NK-92 (cell line): ENCODE data around the gene ECSIT.

Experiments used
- DNase-seq: peaks from one replicate; lab custom pipeline; 2025; ENCODE audit not compliant: unreplicated experiment; lab: John Stamatoyannopoulos, UW

The ECSIT gene

DNA sequence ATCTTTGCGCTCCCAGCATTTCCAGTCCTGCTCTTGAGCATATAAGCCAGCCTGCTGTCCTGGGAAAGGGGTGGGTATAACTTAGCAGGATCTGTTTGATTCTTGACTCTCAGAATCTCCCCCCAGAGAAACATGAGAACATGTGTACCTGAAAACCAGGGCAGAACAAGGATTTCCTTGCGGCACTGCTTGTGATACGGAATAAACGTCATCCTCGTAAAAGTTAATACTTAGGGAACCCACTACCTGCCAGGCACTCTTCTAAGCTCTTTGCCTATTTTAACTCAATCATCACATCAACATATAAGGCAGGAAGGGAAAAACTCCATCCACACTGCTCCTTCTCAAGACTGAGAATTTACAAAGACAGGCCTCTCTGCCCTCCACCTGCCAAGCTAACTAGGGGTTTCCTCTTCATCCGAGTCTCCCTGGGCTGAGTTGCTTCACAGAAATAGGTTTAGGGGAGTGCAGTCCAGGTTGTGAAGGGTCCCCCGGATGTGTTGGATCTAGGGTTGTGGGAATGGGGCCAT, 24.4 kb downstream of the ECSIT start:
- no peak for DNase-seq

DNA sequence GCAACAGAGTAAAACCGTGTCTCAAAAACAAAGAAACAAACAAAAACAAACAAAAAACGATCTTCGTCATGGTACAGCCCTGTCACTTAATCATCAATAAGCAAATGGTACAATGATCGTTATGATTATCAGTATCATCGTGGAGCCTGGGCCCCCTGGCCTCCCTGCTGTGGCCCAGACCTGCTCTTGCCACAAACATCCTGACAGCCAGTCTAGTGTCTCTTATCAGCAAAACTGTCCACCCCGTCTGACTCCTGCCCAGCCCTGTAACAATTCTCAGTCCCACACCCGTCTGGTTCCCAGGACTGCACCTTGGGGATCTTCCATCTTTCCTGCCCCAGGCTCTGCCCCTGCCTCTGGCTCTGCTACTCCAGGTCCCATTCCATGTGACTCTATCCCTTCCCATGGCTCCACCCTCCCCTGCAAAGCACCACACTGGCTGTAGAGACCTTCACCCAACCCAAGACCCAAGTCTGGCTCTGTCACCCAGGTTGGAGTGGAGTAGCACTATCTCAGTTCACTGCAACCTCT, 29.0 kb downstream of the ECSIT start:
- DNase-seq: no peak

DNA sequence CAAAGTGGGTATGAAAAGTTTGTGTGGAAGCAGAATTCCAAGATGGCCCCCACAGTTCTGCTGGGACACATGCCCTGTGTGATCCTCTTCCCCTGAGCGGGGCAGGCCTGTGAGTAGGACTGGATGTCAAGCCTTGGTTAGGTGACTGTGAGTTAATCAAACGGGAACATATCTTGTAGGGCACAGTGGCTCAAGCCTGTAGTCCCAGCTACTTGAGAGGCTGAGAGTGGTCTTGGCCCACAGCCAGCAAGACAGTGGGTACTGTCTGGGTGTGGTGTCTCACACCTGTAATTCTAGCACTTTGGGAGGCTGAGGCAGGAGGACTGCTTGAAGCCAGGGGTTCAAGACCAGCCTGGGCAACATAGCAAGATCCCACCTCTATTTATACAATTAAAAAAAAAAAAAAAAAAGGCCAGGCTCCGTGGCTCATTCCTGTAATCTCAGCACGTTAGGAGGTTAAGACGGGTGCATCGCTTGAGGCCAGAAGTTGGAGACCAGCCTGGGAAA, 29.7 kb downstream of the ECSIT start:
- DNase-seq: no peak

DNA sequence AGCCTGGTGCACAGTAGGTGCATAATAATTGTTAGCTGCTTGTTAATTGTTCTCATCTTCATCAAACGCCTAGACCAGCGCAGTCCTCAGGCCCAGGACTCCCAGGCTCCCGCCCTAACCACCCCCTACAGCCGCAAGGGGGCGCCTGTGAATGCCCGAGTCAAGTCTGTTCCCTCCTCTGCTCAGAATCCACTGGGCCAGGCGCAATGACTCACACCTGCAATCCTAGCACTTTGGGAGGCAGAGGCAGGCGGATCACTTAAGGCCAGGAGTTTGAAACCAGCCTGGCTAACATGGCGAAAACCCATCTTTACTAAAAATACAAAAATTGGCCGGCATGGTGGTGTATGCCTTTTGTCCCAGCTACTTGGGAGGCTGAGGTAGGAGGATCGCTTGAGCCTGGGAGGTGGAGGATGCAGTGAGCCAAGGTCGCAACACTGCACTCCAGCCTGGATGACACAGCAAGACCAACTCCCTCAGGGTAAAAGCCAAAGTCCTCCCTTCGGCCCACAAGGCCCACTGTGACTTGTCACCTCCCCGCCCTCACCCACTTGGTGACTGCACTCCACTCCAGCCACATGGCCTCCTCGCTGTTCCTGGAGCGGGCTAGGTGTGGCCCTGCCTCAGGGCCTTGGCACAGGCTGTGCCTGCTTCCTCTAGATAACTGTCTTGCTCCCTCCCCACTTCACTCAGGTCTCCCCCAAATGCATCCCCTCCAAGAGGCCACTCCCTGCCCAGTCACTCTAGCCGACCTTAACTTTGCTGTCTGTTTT, 32.4 kb downstream of the ECSIT start:
- no peak for DNase-seq

DNA sequence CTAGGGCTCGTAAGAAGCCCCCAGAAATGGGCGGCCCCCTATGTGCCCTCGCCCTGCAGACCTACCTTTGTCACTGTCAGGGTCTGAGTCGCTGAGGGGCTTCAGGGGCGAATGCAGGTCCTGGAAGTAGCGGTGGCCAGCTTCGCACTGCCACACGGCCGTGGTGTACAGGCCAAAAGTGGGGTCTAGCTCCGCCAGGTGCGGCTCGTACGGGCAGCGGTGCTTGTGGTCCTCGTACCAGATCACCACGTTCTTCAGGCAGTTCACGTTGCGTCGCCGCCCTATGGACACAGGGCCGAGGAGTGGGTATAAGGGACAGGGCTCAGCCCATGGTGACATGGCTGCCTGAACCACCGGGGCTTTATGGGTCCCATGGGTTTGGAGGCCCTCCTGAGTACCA, 33.0 kb downstream of the ECSIT start:
- DNase-seq: no peak

DNA sequence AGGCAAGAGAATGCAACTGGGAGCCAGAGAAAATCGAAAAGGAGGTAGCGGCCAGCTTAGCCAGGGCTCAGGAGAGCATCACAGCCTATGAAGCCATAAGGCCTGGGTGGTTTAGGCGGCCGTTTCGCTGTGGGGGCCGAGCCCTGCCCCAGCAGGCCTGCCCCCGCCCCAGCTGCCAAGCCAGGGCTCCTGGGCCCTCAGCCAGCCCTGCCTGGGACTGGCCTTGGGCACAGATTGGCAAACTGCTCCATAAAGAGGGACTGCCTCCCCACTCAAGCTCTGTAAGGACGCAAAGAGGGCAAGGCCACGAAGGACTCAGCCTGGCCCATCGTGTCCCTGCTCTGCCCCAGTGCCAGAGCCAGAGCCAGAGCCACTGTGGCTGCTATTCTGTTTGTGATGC, 33.5 kb downstream of the ECSIT start:
- no peak for DNase-seq

DNA sequence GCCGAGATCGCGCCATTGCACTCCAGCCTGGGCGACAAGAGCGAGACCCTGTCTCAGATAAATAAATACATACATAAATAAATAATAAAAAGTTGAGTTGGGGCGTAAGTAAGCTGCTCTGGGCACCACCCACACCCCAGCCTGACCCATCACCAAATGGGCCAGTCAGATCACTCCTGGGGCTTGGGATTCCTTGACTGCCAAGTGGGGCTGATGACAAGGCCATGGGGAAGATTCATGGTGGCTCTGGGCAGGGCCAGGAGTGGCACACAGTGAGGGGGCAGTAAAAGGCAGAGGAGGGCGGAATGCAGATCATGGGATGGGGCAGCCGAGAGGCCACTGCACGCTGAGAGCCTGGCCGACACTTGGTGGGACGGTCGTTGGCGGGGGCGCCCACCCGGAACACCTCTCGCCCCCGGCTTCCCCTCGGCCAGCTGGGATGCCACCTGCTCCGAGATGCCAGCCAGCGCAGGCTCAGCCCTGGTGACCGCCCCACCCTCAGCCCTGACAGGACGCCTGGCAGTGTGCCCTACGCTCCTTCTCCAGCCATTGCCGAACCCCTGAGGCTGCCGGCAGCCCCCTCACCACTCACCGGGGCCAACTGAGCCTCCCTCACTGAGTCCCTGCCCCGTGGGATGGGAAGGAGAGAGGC, 34.2 kb downstream of the ECSIT start:
- DNase-seq: no peak

DNA sequence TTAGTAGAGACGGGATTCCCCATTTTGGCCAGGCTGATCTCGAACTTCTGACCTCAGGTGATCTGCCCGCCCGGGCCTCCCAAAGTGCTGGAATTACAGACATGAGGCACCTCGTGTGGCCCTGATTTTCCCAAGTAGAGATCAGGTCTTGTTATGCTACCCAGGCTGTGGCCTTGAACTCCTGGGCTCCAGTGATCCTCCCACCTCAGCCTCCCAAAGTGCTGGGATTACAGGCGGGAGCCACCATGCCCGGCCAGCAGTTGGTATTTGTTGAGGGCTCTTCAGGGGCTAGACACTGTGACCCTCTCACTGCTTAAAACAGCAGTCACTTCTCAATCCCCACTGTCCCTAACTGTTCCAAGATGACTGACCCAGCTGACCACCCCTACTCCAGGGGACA, 39.6 kb downstream of the ECSIT start:
- DNase-seq: no peak

DNA sequence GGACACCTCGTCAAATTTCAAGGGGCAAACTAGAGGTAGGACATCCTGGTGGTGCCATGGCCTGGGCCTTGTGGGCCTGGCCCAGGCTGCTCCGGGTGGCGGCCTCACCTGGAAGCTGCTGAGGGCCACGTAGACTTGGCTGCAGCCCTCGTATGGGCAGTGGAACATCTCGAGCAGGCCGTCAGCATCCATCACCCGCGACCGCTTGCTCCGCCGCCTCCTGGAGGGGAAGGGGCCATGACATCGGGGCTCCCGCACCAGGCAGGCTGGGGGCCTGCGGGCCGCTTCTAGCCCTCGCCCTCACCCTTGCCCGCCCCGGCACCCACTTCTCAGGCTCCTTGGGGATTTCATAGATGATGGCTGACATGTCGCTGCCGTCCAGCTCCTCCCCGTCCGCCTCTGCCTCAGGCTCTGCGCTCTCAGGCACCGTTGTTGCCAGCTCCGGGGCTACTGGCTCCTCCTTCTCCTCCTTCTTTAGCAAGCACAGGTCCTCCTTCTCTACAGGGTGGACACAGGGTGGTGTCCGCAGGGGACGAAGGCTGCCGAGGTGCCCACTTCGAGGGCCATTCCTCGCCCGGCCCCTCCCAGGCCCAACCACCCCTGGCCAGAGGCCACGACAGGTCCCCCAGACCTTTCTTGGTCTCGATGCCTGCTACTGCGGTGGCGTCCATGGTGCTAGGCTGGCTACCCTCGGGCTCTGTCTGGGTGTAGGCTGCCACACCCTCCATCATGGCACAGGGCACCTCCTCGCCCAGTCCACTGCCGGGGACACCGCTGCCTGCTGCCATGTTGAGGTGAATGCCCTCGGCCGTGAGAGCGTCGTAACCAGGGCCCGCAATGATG, 42.1 kb downstream of the ECSIT start:
- no peak for DNase-seq

DNA sequence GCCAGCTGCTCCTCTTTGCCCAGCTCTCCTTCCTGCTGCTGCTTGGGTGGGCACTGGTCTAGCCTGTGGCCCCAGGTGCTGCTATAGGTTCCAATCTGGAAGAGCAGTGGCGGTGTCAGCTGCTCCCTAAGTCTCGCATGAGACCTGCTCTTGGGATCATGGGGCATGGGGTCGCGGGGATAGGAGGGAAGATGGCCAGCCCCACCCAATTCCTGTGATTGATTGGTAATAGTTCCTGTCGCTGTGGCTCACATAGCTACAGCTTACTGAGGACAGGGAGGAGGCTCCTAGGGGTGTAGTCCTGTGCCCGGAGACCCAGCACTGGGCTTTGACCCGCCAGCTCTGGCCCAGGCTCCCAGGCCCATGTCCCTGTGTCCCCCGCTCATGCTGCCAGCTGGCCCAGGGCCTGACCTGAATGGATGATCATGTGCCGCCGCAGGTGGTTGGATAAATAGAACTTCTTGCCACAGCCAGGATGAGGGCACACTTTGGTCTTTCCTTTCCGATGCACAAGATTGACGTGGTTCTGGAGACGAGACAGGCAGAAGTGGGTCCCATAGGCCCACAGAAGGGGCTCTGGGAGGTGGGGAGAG, 43.6 kb downstream of the ECSIT start:
- DNase-seq: no peak

DNA sequence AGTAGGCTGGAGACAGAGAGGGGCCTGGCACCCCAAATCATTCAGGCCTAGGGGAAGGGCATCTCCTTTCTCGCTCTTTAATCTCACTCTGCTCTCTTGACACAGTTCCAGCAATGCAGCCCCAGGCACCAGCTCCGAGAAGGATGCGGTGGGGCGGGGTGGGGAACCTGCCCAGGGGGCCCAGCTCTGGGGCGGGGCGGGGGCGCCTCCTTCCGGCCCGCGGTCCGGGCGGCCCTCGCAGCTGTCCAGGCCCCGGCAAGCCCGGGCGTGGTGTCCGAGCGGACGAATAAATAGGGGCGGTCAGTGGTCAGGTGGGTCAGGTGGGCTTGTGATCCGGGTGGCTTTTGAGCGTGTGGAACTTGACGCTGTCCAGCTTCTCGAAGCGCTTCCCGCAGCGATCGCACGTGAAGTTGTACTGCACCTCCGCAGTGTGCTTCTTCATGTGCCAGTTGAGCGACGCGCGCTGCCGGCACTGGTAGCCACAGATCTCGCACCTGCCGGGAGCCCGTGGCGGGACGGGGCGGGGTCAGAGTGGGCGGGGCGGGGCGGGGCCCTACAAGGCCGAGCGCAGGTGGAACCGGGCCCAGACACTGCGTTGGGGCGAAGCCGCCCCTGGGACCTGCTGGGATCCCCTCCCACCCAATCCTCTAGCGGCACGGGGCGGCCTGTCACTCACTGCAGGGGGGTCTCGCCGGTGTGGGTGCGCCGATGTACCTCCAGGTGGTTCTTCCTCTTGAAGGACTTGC, 45.4 kb downstream of the ECSIT start:
- no peak for DNase-seq

DNA sequence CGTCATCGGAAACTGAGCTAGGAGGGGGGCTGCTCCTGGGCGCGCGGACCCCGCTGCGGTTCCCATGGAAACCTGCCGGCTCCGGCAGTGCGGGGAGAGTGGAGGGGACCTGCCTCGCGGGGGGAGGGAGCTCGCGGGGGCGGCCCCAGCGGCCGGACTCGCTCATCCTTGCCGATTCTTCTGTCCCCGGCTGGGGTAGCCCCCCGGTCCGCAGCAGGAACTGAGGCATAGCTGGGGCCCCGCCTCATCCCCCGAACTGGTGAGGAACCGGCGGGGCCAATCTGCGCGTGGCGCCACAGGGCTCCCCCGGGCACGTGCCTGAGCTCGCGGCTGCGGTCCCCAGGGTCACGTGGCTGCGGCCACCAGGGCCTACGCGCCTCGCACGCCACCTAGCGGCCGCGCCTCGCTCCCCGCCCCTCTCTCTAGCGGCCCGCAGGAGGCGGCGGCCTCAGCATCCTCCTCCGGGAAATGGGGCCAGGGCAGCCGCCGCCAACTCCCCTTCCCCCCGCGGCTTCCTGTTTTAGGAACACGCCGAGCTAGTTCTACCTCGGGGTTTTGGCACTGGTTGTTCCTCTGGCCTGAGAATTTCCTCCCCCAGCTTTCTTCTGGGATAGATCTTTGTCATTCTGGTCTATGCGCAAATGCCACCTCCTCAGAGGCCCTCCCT, 46.4 kb downstream of the ECSIT start:
- DNase-seq: no peak

DNA sequence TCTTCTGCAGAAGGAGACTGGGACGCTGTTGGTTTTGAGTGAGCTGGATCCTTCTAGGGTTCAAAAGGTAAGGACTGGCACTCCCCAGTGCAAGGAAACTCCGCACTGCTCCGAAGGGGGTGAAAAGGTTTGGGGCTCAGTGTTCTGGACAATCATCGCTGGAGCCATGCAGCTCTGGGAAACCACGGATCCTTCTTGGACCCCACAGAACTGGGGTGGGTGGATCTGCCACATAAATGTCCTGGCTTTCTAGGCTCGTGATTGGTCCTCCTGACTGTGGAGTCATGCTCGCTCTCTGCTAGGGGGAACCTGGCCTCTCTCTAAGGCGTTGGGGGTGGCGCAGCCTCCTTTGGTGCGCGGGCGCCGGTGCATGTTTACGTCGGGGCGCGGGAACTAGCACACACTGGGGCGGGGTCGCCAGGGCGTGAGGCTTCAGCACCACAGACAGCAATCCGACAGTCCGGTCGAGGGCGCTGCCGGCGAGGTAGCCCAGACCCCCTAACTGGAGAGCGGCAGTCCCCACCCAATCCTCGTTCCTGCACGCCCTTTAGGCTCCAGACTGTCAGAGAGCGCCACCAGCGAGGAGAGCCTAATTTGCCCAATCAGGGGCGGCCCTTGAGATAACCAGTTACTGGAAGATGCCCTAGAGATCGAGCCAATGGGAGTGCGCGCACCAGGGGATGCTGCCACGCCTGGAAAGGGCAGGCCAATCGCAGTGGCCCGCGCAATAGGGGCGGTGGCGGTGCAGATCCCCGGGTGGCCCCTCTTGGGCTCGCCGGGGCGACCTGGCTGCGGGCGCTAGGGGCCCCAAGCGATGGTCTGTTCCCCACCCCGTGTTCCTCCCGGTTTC, 47.2 kb downstream of the ECSIT start:
- no peak for DNase-seq

DNA sequence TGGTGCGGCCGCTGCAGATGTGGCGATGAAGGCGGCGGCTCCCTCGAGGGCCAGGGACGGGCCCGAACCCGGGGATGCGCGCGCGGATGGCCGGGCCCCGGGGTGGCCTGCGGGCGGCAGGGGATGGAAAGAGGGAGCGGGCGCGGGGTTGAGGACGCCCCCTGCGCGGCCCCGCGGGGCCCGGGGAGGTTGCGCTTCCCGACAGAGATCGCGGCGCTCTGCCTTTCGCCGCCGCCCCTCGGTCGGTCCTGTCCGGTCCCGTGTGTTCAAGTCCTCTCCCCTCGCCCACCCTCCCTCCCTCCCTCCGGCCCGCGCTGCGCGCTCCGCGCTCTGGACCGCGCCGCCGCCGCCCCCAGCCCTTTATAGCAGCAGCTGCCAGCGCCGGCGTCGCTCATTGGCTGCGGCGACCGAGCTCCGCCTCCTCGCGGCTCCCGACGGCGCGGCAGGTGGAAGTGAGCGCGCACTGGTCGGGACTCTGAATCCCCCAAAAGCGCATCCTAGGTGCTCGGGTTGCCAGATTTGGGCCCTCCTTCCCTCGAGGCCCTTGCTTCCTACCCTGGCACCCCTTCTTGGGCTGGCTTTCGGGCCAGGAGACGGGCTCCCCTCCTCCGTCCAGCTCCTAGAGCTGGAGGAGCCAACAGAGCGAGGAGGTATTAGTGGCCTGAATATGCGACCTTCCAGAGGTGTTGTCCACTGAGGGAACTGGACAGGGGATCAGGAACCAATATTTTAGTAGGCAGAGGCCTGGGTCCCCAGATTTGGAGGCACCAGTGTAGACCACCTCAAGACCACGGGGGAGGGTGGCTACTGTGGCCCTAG, 48.0 kb downstream of the ECSIT start, which contains the start of gene ELAVL3:
ELAVL3 (minus strand) TSS at position 332 of the 819 bp plus-strand sequence. CDS start 438 bp downstream, outside the sequence.
- DNase-seq: no peak

DNA sequence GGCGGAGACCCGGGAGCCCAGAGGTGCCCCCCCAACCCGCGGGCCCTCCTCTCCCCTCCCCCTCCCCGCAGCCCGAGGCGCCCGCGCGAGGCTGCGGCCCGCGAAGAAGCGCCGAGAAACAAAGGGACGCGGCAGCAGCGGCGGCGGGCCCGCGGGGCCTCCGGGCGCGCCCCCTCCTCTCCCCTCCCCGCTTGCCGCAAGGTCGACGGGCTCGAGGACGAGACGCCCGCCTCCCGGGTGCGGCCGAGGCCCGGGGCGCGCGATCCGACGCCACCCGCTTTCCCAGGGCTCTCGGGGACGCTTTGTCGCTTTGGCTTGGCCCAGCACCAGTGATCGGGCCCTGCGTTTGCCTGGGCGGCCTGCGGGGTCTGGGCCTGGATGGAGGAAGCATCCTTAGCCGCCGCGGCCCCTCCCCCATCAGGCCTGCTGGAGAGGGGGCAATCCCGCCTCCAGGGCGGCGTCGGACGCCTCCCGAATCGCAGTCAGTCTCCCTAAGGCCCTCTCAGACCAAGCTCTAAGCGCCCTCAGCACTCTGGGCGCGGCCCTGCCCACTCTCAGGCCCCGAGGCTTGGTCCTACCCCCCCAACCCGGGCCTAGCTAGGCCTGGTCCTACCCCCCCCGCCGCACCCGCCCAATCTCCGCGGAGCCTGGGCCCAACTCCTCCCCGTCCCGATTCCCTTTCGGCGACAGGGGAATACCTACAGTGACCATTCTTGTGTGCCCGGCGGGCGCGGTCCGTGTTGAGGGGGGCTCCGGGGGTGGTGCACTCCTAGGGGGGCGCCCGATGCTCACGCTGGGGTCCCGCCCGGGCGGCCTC, 48.8 kb downstream of the ECSIT start:
- no peak for DNase-seq

DNA sequence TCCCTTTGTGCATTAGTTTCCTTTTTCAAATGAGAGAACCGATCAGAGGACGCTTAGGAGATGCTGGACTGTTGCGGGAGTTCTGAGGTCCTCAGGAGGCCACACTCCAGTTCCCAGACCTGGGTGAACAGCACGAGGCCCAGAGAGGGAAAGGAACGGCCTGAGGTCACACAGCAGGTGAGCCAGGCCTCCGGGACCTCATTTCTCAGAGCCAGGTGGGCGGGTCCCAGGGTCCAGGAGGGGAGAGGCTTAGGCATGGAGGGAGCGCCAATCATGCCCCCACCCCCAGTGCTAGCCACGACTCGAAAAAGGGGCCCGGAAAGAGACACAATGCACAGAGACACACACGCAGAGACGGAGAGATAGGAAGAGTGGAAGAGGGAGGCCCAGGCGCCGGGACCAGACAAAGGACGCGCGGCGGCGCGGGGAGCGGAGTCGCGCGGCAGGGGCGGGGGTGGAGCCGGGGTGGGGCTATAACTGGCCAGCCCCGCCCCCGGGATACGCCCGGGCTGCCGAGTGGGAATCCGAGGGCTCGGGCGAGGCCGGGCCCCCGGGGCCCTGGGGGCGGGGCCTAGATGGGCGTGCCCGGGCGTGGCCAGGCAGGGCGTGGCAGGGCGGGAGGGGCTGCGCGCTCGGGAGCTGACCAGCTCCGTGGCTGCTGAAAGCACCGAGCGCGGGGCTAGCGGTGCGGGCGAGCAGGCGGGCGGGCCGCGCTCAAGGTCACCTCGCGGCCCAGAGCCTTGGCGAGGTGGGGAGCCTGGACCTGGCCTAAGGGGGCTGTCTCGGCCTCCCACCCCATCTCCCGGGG, 49.6 kb downstream of the ECSIT start:
- no peak for DNase-seq
